A172 (cell line): ENCODE data around the gene CNNM1. TPM values are rescaled to one million over a fixed set of nuclear protein-coding genes. Genes with fewer than 3 reads are reported as not detected.
A peak's percentile ranks its signal among the peaks of the same experiment; 100 is the strongest.

Source experiments
- DNase-seq: peaks from one replicate; pipeline ENCODE4 v3.0.0-alpha.2; 2015; ENCODE audit warnings: low spot score
- total RNA-seq: library from RNA; depleted of rRNA; stranded (reverse); fragments of >200 nt; shearing (Covaris generic); gene quantifications from 2 replicates; pipeline ENCODE4 v1.2.3, GENCODE V29; 2014

The CNNM1 gene
- total RNA-seq, 1 experiment from 2014 or later: not detected

- DNase-seq: peak; percentile 36
Measured at GRCh38 chr10:99372546-99373271, 43.6 kb downstream of the CNNM1 start.

GRCh38 chr10:99374526-99374925, 45.4 kb downstream of the CNNM1 start:
- peak; percentile 75 for DNase-seq

GRCh38 chr10:99374972-99375371, 45.8 kb downstream of the CNNM1 start:
- peak; percentile 19 for DNase-seq

GRCh38 chr10:99375426-99375825, 46.3 kb downstream of the CNNM1 start:
- DNase-seq: peak; percentile 30

GRCh38 chr10:99382176-99382575, 53.0 kb downstream of the CNNM1 start:
- no peak for DNase-seq

- DNase-seq: no peak
Measured at GRCh38 chr10:99387071-99387470, 57.9 kb downstream of the CNNM1 start.

GRCh38 chr10:99387541-99387940, 58.4 kb downstream of the CNNM1 start:
- no peak for DNase-seq

GRCh38 chr10:99389729-99390480, 60.7 kb downstream of the CNNM1 start:
- DNase-seq: no peak

GRCh38 chr10:99391346-99391745, 62.2 kb downstream of the CNNM1 start:
- no peak for DNase-seq

- DNase-seq: peak; percentile 25
Measured at GRCh38 chr10:99393036-99393435, 63.9 kb downstream of the CNNM1 start.

- no peak for DNase-seq
Measured at GRCh38 chr10:99393683-99394082, 64.5 kb downstream of the CNNM1 start.

- no peak for DNase-seq
Measured at GRCh38 chr10:99394256-99394655, 65.1 kb downstream of the CNNM1 start.

GRCh38 chr10:99394761-99395386, 65.7 kb downstream of the CNNM1 start:
- DNase-seq: no peak

GRCh38 chr10:99395750-99396445, 66.7 kb downstream of the CNNM1 start:
- DNase-seq: peak; percentile 96

GRCh38 chr10:99396471-99396870, 67.3 kb downstream of the CNNM1 start:
- peak; percentile 74 for DNase-seq

- DNase-seq: no peak
Measured at GRCh38 chr10:99399664-99400063, 70.5 kb downstream of the CNNM1 start.

- DNase-seq: no peak
Measured at GRCh38 chr10:99403674-99404073, 74.5 kb downstream of the CNNM1 start.

GRCh38 chr10:99406149-99406548, 77.0 kb downstream of the CNNM1 start:
- DNase-seq: no peak

- no peak for DNase-seq
Measured at GRCh38 chr10:99410146-99410545, 81.0 kb downstream of the CNNM1 start.

GRCh38 chr10:99410876-99411275, 81.7 kb downstream of the CNNM1 start:
- DNase-seq: no peak

GRCh38 chr10:99411546-99411945, 82.4 kb downstream of the CNNM1 start:
- no peak for DNase-seq

GRCh38 chr10:99412099-99412498, 82.9 kb downstream of the CNNM1 start:
- no peak for DNase-seq
